ENCODE data around the gene CCDC39. TPM values are rescaled to one million over a fixed set of nuclear protein-coding genes. Genes with fewer than 3 reads are reported as not detected.

CCDC39 gene
- total and polyA plus RNA-seq, 2 of the 13 experiments (the other 11 are each of a cell fraction or from before 2014, with no cell fraction given) = not detected

DNA sequence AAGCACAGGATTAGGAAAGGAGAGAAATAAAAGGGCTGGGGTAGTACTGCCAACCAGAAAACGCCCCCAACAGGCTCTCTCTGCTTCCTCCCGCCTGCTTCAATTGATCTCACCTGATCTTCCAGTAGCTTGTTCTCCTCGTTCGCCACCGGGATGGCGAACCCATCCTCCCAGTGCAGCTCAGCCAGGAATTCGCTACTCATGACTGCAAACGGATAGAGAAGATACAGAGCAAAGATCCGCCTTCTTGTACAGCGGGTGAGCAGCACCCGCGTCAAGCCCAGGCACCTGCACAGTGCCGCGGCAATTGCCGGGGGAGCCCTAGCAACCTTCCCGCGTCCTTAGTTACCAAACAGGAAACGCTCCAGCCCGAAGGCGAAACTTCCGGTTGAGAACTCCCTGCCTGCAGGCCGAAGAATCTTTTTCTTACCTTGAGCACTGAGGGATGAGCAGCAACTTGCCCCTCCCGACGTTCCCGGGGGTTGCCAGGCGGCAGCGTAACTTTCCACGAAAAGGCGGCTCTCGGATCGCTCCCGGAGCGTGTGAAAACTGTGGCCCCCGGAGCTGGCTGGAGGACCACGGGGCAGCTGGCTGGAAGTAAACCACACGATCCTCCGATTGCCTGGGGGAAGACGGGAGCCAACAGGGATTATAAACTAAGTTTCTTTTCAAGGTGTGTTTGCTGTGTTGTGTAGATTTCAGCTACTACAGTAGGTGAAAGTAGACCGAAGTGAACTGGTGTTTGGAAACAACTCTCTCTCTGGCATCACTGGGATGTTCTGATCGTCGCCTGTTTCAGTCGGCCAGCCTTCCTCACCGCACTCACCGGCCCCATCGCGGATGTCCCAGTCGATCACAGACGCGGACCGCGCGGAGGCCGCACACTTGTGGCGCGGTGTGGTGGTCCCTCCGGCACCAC is at the start of gene CCDC39 (continued):
- TF ChIP-seq, protein P1, sequence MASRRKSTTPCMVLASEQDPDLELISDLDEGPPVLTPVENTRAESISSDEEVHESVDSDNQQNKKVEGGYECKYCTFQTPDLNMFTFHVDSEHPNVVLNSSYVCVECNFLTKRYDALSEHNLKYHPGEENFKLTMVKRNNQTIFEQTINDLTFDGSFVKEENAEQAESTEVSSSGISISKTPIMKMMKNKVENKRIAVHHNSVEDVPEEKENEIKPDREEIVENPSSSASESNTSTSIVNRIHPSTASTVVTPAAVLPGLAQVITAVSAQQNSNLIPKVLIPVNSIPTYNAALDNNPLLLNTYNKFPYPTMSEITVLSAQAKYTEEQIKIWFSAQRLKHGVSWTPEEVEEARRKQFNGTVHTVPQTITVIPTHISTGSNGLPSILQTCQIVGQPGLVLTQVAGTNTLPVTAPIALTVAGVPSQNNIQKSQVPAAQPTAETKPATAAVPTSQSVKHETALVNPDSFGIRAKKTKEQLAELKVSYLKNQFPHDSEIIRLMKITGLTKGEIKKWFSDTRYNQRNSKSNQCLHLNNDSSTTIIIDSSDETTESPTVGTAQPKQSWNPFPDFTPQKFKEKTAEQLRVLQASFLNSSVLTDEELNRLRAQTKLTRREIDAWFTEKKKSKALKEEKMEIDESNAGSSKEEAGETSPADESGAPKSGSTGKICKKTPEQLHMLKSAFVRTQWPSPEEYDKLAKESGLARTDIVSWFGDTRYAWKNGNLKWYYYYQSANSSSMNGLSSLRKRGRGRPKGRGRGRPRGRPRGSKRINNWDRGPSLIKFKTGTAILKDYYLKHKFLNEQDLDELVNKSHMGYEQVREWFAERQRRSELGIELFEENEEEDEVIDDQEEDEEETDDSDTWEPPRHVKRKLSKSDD (CRISPR knock-in tag; IDR thresholded peaks at IDR 0.05; ENCODE audit: low read depth) = 0 out of 2 replicates have a peak, but pooled peaks have one; percentile 60
- peak; percentile 70; the same call in 1 of the 2 replicates for TF ChIP-seq ZNF30 (CRISPR knock-in tag; IDR thresholded peaks at IDR 0.05)
- TF ChIP-seq ZFX (CRISPR knock-in tag; IDR thresholded peaks at IDR 0.05; ENCODE audit: low read depth) = peak; percentile 90
- TF ChIP-seq SP2 (CRISPR knock-in tag; IDR thresholded peaks at IDR 0.05) = peak; percentile 23; the same call in 1 of the 2 replicates
- no peak for TF ChIP-seq GPN1 (CRISPR knock-in tag; IDR thresholded peaks at IDR 0.05; ENCODE audit: borderline replicate concordance)
- no peak for TF ChIP-seq SP140L (CRISPR knock-in tag; IDR thresholded peaks at IDR 0.05; ENCODE audit: borderline replicate concordance)
- peak; percentile 49; the same call in 1 of the 2 replicates for TF ChIP-seq PHF21A (CRISPR knock-in tag; IDR thresholded peaks at IDR 0.05)
- TF ChIP-seq YEATS2 (CRISPR knock-in tag; IDR thresholded peaks at IDR 0.05; ENCODE audit: borderline replicate concordance) = peak; percentile 57; the same call in 1 of the 2 replicates
- TF ChIP-seq ZNF230 (CRISPR knock-in tag; IDR thresholded peaks at IDR 0.05) = 0 out of 2 replicates have a peak, but pooled peaks have one; percentile 62
- TF ChIP-seq JDP2 (CRISPR knock-in tag; IDR thresholded peaks at IDR 0.05; ENCODE audit: borderline replicate concordance) = no peak
- TF ChIP-seq, protein P2, sequence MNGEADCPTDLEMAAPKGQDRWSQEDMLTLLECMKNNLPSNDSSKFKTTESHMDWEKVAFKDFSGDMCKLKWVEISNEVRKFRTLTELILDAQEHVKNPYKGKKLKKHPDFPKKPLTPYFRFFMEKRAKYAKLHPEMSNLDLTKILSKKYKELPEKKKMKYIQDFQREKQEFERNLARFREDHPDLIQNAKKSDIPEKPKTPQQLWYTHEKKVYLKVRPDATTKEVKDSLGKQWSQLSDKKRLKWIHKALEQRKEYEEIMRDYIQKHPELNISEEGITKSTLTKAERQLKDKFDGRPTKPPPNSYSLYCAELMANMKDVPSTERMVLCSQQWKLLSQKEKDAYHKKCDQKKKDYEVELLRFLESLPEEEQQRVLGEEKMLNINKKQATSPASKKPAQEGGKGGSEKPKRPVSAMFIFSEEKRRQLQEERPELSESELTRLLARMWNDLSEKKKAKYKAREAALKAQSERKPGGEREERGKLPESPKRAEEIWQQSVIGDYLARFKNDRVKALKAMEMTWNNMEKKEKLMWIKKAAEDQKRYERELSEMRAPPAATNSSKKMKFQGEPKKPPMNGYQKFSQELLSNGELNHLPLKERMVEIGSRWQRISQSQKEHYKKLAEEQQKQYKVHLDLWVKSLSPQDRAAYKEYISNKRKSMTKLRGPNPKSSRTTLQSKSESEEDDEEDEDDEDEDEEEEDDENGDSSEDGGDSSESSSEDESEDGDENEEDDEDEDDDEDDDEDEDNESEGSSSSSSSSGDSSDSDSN (CRISPR knock-in tag; IDR thresholded peaks at IDR 0.05) = peak; percentile 52
- no peak for TF ChIP-seq KLF12 (CRISPR knock-in tag; IDR thresholded peaks at IDR 0.05; ENCODE audit: borderline replicate concordance)
- TF ChIP-seq, protein P3, sequence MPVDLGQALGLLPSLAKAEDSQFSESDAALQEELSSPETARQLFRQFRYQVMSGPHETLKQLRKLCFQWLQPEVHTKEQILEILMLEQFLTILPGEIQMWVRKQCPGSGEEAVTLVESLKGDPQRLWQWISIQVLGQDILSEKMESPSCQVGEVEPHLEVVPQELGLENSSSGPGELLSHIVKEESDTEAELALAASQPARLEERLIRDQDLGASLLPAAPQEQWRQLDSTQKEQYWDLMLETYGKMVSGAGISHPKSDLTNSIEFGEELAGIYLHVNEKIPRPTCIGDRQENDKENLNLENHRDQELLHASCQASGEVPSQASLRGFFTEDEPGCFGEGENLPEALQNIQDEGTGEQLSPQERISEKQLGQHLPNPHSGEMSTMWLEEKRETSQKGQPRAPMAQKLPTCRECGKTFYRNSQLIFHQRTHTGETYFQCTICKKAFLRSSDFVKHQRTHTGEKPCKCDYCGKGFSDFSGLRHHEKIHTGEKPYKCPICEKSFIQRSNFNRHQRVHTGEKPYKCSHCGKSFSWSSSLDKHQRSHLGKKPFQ (CRISPR knock-in tag; IDR thresholded peaks at IDR 0.05; ENCODE audit: insufficient replicate concordance) = no peak
- TF ChIP-seq GABPA (IDR thresholded peaks at IDR 0.05; ENCODE audit: low read depth, low read length) = peak; percentile 82
- peak; percentile 96 for TF ChIP-seq GABPA (CRISPR knock-in tag; IDR thresholded peaks at IDR 0.05; ENCODE audit: low read depth)
- TF ChIP-seq ZNF790 (CRISPR knock-in tag; IDR thresholded peaks at IDR 0.05; ENCODE audit: borderline replicate concordance) = peak; percentile 36; the same call in 1 of the 2 replicates
- 0 out of 2 replicates have a peak, but pooled peaks have one; percentile 30 for TF ChIP-seq JUNB (CRISPR knock-in tag; IDR thresholded peaks at IDR 0.05; ENCODE audit: borderline replicate concordance)
- no peak for TF ChIP-seq EEA1 (CRISPR knock-in tag; IDR thresholded peaks at IDR 0.05; ENCODE audit: borderline replicate concordance)
- TF ChIP-seq, protein P4, sequence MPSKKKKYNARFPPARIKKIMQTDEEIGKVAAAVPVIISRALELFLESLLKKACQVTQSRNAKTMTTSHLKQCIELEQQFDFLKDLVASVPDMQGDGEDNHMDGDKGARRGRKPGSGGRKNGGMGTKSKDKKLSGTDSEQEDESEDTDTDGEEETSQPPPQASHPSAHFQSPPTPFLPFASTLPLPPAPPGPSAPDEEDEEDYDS (CRISPR knock-in tag; IDR thresholded peaks at IDR 0.05) = no peak
- no peak for TF ChIP-seq ZNF549 (CRISPR knock-in tag; IDR thresholded peaks at IDR 0.05)
- TF ChIP-seq ZNF414 (CRISPR knock-in tag; IDR thresholded peaks at IDR 0.05) = 0 out of 2 replicates have a peak, but pooled peaks have one; percentile 76

All from HepG2 (cell line).